PC-3 (cell line): ENCODE measurements around the gene ZNF502. TPM values are rescaled to one million over a fixed set of nuclear protein-coding genes. Genes with fewer than 3 reads are reported as not detected.

Experiments used
- total RNA-seq: library from RNA; depleted of rRNA; stranded (reverse); fragments of >200 nt; gene quantifications from 2 replicates; pipeline ENCODE4 v1.2.3, GENCODE V29; 2014; rRNA removed

The ZNF502 gene
- total RNA-seq, 1 experiment from 2014 or later: not detected

Other genes starting within 250 kb of the ZNF502 start
- gene ZNF445, start 235.0 kb upstream of the ZNF502 start, total RNA-seq: 7.7 and 8.2 TPM in 2 replicates
- gene ZKSCAN7, start 157.5 kb upstream of the ZNF502 start, total RNA-seq: not detected in 2 replicates
- gene ZNF660, start 127.7 kb upstream of the ZNF502 start, total RNA-seq: not detected in 2 replicates
- 9.6 and 10.4 TPM in 2 replicates for gene ZNF197, start 87.6 kb upstream of the ZNF502 start, total RNA-seq
- gene ZNF35, start 63.9 kb upstream of the ZNF502 start, total RNA-seq: 12.0 and 12.4 TPM in 2 replicates
- gene ZNF501, start 17.0 kb downstream of the ZNF502 start, total RNA-seq: not detected in 2 replicates
- 16.5 and 20.4 TPM in 2 replicates for gene KIAA1143, start 49.0 kb downstream of the ZNF502 start, total RNA-seq
- 19.1 and 31.8 TPM in 2 replicates for gene KIF15, start 49.1 kb downstream of the ZNF502 start, total RNA-seq
- gene TMEM42, start 149.3 kb downstream of the ZNF502 start, total RNA-seq: 6.3 and 10.2 TPM in 2 replicates
- 0.46 and 1.2 TPM in 2 replicates for gene TGM4, start 161.9 kb downstream of the ZNF502 start, total RNA-seq